CD4-positive, alpha-beta T cell treated with Interleukin-15 for 4 hours (primary cell): ENCODE data around the gene ZNF160.
"Not testable (repeated sequence)": the region's sequence is repeated elsewhere in the genome, so short reads cannot be mapped to it uniquely, and the experiment has no call there.

Experiments
- DNase-seq: peaks from one replicate; pipeline ENCODE4 v3.0.0-alpha.2; 2020; ENCODE audit warnings: low spot score

The ZNF160 gene

DNA sequence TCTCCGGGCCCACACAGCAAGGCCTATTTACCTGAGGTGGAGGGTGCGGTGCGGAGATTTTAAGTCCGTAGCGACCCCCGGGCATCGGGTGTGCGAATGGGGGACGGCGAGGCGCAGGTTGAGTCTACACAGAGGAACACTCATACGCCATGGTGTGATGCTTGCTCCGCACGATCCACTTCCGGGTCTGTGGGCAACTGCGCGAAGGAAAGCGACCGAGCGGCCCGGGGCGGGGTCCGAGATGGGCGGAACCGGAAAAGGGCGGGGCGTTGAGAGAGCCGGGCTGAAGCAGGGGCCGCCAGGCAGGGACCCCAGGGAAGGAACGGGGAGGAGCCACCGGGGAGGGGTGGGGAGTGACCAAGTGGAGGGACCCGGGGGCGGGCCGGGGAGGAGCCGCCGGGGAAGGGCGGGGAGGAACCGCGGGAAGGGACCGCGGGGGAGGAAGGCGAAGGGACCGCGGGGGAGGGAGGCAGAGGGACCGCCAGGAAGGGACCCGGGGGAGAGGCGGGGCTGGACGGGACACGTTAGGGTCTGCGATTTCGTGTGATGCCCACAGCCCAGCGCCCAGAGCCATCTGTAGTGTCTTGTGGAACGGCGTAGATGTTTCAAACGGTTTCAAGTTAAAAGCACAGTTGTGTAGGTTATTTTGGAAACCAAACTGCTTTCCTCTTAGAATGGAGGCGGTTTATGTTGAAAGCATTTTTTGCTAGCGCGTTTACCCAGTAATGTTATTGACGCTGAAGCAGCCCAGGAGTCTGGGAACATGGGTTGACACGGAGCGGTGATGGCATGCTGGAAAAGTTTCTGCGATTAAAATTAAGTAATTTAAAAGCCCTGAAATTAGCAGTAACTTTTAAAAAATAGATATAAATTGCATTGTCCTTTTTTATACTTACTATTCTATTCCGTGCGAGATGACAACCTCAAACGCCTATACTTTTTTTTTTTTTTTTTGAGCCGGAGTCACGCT is at the start of gene ZNF160:
TSS of gene ZNF160 (minus strand) at position 189 of the 970 bp plus-strand sequence. CDS start 17,146 bp downstream, outside the sequence.
- peak; percentile 99 for DNase-seq

DNA sequence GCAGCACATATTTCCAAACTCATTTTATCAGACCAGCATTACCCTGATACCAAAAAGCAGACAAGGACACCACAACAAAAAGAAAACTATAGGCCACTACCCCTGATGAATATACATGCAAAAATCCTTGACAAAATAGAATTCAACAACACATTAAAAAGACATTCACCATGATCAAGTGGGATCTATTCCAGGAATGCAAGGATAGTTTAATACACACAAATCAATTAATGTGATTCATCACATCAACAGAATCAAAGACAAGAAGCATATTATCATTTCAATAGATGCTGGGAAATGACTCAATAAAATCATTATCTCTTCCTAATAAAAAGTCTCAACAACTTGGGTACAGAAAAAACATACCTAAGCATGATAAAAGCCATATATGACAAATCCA is 44.4 kb upstream of the ZNF160 start:
- no peak for DNase-seq

DNA sequence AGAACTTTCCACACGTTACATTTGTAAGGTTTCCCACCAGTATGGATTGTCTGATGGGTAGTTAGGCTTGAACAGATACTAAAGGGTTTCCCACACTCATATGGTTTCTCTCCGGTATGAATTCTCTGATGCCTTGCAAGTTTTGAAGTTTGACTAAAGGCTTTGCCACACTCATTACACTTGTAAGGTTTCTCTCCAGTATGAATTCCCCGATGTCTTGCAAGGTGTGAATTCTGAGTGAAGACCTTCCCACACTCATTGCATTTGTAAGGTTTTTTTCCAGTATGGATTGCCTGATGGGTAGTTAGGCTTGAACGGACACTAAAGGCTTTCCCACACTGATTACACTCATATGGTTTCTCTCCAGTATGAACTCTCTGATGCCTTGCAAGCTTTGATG is 37.1 kb upstream of the ZNF160 start:
- no peak for DNase-seq

DNA sequence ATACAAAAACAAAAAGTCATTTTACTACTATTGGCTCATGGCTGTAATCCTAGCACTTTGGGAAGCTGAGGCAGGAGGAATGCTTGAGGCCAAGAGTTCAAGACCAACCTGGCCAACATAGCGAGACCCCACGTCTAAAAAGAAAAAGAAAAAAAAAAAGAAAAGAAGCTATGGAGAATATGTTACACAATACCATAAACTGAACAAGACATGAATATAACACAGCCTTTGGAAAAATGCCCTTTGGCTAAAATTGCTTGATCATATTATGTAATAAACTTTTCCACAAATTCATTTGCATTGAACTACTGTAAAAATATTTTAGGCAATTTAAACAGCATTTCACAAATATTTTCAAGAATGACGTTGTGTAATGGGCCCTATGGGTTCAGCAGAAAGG is 33.2 kb upstream of the ZNF160 start:
- DNase-seq: no peak

- peak; percentile 51 for DNase-seq
Measured at GRCh38 chr19:53132141-53132991, 29.1 kb upstream of the ZNF160 start, which contains the start of gene ZNF415. Gene ZNF415 (minus strand): TSS chr19:53132910. CDS start chr19:53122676, 10,234 bp downstream.

- DNase-seq: no peak
Measured at GRCh38 chr19:53131727-53132126, 28.5 kb upstream of the ZNF160 start.

- DNase-seq: no peak
Measured at GRCh38 chr19:53131085-53131590, 27.9 kb upstream of the ZNF160 start.

DNA sequence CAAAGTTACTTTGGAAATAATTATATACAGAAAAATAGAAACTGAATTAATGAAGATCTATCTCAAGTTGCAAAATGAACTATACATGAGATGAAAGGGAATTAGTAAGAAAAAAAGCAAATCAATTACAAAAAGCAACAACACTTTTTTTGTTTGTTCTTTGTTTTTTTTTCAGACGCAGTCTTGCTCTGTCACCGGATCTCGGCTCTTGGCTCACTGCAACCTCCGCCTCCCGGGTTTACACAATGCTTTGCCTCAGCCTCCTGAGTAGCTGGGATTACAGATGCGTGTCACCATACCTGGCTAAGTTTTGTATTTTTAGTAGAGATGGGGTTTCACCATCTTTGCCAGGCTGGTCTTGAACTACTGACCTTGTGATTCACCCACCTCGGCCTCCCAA is 27.3 kb upstream of the ZNF160 start:
- no peak for DNase-seq

GRCh38 chr19:53126733-53127526 is 23.7 kb upstream of the ZNF160 start:
- not testable (repeated sequence) for DNase-seq

DNA sequence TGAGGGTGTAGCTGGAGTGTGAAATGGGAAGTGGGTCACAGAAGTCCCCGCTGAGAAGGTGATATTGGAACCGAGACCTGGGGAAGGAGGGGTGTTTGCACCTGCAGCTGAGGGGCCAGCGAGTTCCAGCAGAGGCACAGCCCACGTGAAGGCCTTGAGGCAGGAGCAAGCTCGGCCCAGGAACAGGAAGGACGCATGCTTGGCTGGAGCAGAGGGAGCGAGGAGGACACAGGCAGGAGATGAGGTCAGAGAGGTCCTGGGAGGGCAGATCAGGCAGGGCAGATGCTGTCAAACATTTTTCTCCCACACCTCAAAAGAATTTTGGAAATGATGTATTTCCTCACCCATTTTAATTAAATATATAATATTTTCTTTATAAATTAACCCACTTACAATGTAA is 20.2 kb upstream of the ZNF160 start:
- DNase-seq: no peak

- no peak for DNase-seq
Measured at GRCh38 chr19:53112286-53112685, 9.1 kb upstream of the ZNF160 start.

- DNase-seq: no peak
Measured at GRCh38 chr19:53109527-53109926, 6.3 kb upstream of the ZNF160 start.

DNA sequence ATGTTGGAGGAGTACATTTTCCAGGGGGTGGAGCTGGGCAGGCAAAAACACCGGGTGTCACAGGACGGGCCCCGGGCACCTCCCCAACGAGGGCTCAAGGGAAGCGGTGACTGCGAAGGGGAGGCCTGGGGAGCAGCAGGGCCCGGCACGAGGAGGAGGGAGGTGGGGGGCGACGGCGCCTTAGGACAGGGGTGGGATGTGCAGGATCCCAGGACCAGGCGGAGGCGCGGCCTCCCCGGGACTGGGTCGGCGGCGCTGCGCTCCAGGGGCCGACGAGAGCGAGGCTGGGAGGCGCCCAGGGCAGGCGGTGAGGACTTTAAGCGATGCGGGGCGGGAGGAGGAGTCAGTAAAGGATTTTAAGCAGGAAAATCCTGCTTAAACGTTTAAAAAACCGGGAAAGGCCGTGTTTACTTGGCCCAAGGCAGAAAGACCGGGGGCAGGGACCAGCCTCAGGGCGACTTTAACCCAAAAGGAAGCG is 427 bp downstream of the ZNF160 start:
- DNase-seq: peak; percentile 27

GRCh38 chr19:53102206-53102755 is 941 bp downstream of the ZNF160 start:
- DNase-seq: no peak

DNA sequence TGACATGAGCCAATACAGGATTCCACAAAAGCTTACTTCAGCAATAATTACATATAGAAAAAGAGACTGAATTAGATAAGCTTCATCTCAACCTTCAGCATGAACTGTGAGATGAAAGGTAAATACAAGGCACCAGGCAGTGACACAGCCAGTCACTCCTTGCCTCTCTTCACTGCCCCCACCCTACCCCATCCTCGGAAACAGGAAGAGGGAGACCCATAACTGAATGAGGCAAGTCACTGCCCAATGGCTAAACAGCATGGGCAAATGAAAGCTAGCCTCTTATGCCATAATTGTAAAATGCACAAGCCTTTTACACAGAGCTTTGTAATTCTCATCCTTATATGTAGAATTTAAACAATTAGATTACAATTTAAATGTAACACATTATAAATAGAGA is 1.7 kb downstream of the ZNF160 start:
- no peak for DNase-seq

DNA sequence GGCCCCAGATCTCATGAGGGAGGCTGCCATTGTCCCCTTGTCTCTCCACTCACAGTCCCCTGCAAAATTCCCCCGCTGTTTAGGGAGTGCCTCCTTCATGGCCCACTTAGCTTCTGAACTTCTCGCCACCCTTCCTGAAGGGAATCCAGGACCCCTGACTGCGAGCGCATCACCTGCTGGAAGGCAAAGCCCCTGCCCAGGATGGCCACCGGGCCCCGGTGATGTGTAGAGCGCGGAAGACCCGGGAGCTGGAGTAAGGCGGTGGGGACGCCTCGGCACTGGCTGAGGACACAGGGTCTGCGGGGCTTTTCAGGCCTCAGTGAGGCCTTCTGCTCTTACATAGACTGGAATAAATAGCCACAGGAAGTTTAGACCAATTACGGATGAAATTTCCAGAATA is 4.7 kb downstream of the ZNF160 start:
- not testable (repeated sequence) for DNase-seq

DNA sequence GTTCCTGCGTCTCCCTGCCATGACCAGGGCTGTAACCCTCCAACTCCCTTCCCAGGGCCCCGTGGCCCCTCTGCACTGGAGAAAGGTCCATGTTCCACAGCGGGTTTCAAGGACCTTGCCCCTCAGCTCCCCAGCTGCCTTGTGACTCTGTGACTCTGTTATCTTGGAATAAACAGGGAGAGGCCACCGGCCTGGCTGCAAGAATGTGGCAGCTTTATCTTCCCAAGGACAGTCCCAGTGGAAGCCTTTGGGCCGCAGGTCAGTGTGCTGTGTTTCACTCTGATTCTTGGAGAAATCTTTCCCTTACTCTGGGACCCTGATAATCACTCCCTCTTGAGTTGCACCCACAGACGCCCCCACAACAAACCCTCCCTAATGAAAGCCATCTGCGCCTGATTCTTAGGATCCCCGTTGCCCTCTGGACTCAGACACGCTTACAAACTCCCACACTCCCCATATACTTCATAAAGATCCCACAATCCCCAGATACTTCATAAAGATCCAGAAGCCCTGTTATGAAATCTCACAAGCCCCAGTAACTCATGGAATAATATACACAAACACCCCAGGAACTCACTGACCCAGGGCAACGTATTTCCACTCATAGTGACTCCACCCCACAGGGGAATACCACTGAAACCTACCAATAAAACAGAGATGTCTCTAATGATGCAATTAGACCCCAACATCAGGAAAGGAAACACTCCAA is 6.1 kb downstream of the ZNF160 start:
- DNase-seq: not testable (repeated sequence)

DNA sequence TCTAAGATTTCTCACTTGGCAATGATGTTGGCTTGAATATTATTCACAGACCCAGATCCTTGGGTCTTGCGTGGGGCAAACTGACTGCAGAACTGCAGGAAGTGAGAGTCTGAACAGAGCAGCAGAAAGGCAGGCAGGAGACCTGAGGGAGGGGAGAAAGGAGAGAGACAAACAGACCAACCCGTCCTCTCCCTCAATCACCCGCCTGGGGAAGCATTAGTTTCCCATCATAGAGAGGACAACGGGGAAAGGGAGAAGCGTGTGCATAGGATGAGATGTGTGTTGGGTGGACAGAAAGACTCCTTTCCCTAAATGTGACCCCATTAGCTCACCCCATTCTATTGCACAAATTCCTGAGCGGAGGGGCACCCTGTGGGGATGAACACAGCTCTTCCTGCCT is 6.6 kb downstream of the ZNF160 start:
- DNase-seq: not testable (repeated sequence)

GRCh38 chr19:53094754-53095575 is 8.3 kb downstream of the ZNF160 start:
- no peak for DNase-seq

- DNase-seq: no peak
Measured at GRCh38 chr19:53092723-53093122, 10.5 kb downstream of the ZNF160 start.
